Measurements from ENCODE around the gene DNAH6.
"Not testable (repeated sequence)": the region's sequence is repeated elsewhere in the genome, so short reads cannot be mapped to it uniquely, and the experiment has no call there.

The DNAH6 gene

GRCh38 chr2:84516234-84516986 lies at the start of gene DNAH6:
Gene DNAH6, plus strand, starts transcription at chr2:84516498. Its CDS starts 1,329 bp downstream, at chr2:84517827.
- no peak for DNase-seq (ENCODE audit: low spot score)

- DNase-seq (ENCODE audit: low spot score) = no peak
These were observed 48.9 kb upstream of the DNAH6 start for GRCh38 chr2:84467389-84467788.

GRCh38 chr2:84472423-84472822 lies 43.9 kb upstream of the DNAH6 start:
- DNase-seq (ENCODE audit: low spot score) = not testable (repeated sequence)

GRCh38 chr2:84472856-84473565 lies 43.3 kb upstream of the DNAH6 start:
- DNase-seq (ENCODE audit: low spot score) = no peak

GRCh38 chr2:84474176-84474575 lies 42.1 kb upstream of the DNAH6 start:
- DNase-seq (ENCODE audit: low spot score) = no peak

GRCh38 chr2:84477886-84478285 lies 38.4 kb upstream of the DNAH6 start:
- no peak for DNase-seq (ENCODE audit: low spot score)

GRCh38 chr2:84478867-84479266 lies 37.4 kb upstream of the DNAH6 start:
- no peak for DNase-seq (ENCODE audit: low spot score)

GRCh38 chr2:84481702-84482101 lies 34.6 kb upstream of the DNAH6 start:
- no peak for DNase-seq (ENCODE audit: low spot score)

GRCh38 chr2:84482603-84483002 lies 33.7 kb upstream of the DNAH6 start:
- no peak for DNase-seq (ENCODE audit: low spot score)

- no peak for DNase-seq (ENCODE audit: low spot score)
These were observed 33.0 kb upstream of the DNAH6 start for GRCh38 chr2:84483320-84483719.

- DNase-seq (ENCODE audit: low spot score) = no peak
These were observed 29.7 kb upstream of the DNAH6 start for GRCh38 chr2:84486441-84487115.

- DNase-seq (ENCODE audit: low spot score) = no peak
These were observed 28.9 kb upstream of the DNAH6 start for GRCh38 chr2:84487298-84487996.

- no peak for DNase-seq (ENCODE audit: low spot score)
These were observed 25.0 kb upstream of the DNAH6 start for GRCh38 chr2:84491256-84491655.

GRCh38 chr2:84491741-84492140 lies 24.6 kb upstream of the DNAH6 start:
- no peak for DNase-seq (ENCODE audit: low spot score)

GRCh38 chr2:84492571-84492970 lies 23.7 kb upstream of the DNAH6 start:
- DNase-seq (ENCODE audit: low spot score) = no peak

- DNase-seq (ENCODE audit: low spot score) = no peak
These were observed 22.8 kb upstream of the DNAH6 start for GRCh38 chr2:84493514-84493913.

- no peak for DNase-seq (ENCODE audit: low spot score)
These were observed 22.2 kb upstream of the DNAH6 start for GRCh38 chr2:84494070-84494469.

- peak; percentile 78 for DNase-seq (ENCODE audit: low spot score)
These were observed 20.7 kb upstream of the DNAH6 start for GRCh38 chr2:84495539-84496146.

GRCh38 chr2:84496386-84496785 lies 19.9 kb upstream of the DNAH6 start:
- no peak for DNase-seq (ENCODE audit: low spot score)

- DNase-seq (ENCODE audit: low spot score) = no peak
These were observed 19.0 kb upstream of the DNAH6 start for GRCh38 chr2:84497285-84497684.

- DNase-seq (ENCODE audit: low spot score) = no peak
These were observed 18.0 kb upstream of the DNAH6 start for GRCh38 chr2:84498150-84498799.

Data from NAMALWA (cell line).